ENCODE data around the gene CCDC184.

- TF ChIP-seq ZNF8 (CRISPR knock-in tag; IDR thresholded peaks at IDR 0.05) (no peak), ZC3H10 (CRISPR knock-in tag; IDR thresholded peaks at IDR 0.05) (no peak), ARNTL (CRISPR knock-in tag; IDR thresholded peaks at IDR 0.05; ENCODE audit: borderline replicate concordance, low read depth) (no peak), CREB5 (CRISPR knock-in tag; IDR thresholded peaks at IDR 0.05; ENCODE audit: low read depth) (no peak), PATZ1 (CRISPR knock-in tag; IDR thresholded peaks at IDR 0.05; ENCODE audit: borderline replicate concordance) (no peak), ZFP30 (CRISPR knock-in tag; IDR thresholded peaks at IDR 0.05) (no peak), ZNF70 (CRISPR knock-in tag; IDR thresholded peaks at IDR 0.05) (no peak), ZFP3 (CRISPR knock-in tag; IDR thresholded peaks at IDR 0.05) (no peak), POU6F1 (CRISPR knock-in tag; IDR thresholded peaks at IDR 0.05; ENCODE audit: borderline replicate concordance, low read depth) (no peak)
These were observed 15.2 kb downstream of the CCDC184 start for GRCh38 chr12:48198672-48198971.

Measured in SK-N-SH treated with all-trans-retinoic acid at 6 μM for 48 hours (cell line).